ENCODE data around the gene GABPA. TPM values are rescaled to one million over a fixed set of nuclear protein-coding genes. Genes with fewer than 3 reads are reported as not detected.

Gene GABPA
- total and polyA plus RNA-seq, 2 donors from 2014 or later: 6.1 to 22.5 TPM

DNA sequence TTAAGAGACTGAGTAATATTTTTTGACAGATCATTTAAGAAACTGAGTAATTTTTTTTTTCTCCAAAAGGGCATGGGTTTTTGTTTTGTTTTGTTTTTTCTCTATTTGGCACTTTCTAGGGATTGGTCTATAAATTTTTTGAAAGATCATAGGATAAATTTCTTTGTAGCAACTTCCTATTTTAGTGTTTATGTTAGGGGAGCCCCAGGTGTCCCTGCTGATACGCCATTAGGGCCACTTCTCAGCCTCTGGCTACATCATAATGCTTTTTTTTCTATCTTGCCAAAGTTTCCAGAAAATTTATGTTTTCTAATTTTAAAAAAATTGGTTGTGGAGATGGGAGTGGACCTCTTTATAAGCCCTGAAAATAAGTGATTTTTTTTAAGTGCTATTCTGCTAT is 2.6 kb downstream of the GABPA start:
- FAIRE-seq (no peak), DNase-seq (no peak)
- no peak overlapping the region for H3K27ac ChIP-seq (ENCODE audit: low read depth in 2 of 2, low read length in 2 of 2)
- no peak overlapping the region for H3K4me3 ChIP-seq (ENCODE audit: low read length in 3 of 3)
- no peaks in the 10 kb centered on the region for H3K27me3 ChIP-seq (ENCODE audit: control insufficient read depth, insufficient read depth, low read length)
- H3K36me3 ChIP-seq (ENCODE audit: control insufficient read depth in 2 of 3, insufficient read depth in 3 of 3, low read length in 3 of 3): no peaks in the 10 kb centered on the region
- no peak overlapping the region for H3K9ac ChIP-seq (ENCODE audit: low read length in 3 of 3)
- H3K9me3 ChIP-seq (ENCODE audit: control insufficient read depth in 2 of 3, insufficient read depth in 1 of 3, low read length in 3 of 3): no peaks in the 10 kb centered on the region
- peaks cover 0 to 7% (median 4%) of the 10 kb centered on the region in 3 donors for H3K4me1 ChIP-seq (ENCODE audit: control insufficient read depth in 2 of 3, insufficient read depth in 2 of 3, low read depth in 1 of 3, low read length in 3 of 3)
- intact Hi-C loops (cut with DNase I): no loop called here
- TF ChIP-seq, protein P1, sequence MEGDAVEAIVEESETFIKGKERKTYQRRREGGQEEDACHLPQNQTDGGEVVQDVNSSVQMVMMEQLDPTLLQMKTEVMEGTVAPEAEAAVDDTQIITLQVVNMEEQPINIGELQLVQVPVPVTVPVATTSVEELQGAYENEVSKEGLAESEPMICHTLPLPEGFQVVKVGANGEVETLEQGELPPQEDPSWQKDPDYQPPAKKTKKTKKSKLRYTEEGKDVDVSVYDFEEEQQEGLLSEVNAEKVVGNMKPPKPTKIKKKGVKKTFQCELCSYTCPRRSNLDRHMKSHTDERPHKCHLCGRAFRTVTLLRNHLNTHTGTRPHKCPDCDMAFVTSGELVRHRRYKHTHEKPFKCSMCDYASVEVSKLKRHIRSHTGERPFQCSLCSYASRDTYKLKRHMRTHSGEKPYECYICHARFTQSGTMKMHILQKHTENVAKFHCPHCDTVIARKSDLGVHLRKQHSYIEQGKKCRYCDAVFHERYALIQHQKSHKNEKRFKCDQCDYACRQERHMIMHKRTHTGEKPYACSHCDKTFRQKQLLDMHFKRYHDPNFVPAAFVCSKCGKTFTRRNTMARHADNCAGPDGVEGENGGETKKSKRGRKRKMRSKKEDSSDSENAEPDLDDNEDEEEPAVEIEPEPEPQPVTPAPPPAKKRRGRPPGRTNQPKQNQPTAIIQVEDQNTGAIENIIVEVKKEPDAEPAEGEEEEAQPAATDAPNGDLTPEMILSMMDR (IDR thresholded peaks at IDR 0.05; ENCODE audit: borderline replicate concordance, extremely low read depth, insufficient read depth): no peak

DNA sequence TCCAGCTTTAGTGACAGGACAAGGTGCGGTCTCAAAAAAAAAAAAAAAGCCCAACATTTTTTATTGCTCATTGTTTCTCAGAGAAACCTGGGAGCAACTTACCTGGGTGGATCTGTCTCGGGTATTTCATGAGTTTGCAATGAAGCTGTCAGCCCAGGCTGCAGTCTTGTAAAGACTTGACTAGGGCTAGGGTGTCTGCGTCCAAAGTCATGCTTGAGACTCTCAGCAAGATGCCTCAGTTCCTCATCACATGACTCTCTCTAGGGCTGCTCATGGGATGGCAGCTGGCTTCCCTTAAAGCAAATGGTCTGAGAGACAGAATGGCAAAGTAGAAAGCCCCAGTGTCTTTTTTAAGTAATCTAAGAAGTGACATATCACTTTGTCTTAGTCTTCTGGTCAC is 8.1 kb downstream of the GABPA start:
- intact Hi-C loops (cut with DNase I): no loop called here
- H3K9ac ChIP-seq (ENCODE audit: low read length in 3 of 3): no peak overlapping the region
- no peak for FAIRE-seq
- H3K9me3 ChIP-seq (ENCODE audit: control insufficient read depth in 2 of 3, insufficient read depth in 1 of 3, low read length in 3 of 3): no peaks in the 10 kb centered on the region
- H3K4me1 ChIP-seq (ENCODE audit: control insufficient read depth in 2 of 3, insufficient read depth in 2 of 3, low read depth in 1 of 3, low read length in 3 of 3): no peaks in the 10 kb centered on the region
- TF ChIP-seq, protein P1 (IDR thresholded peaks at IDR 0.05; ENCODE audit: borderline replicate concordance, extremely low read depth, insufficient read depth): no peak
- peaks cover 0 to 11% (median 2%) of the 10 kb centered on the region in 3 donors for H3K36me3 ChIP-seq (ENCODE audit: control insufficient read depth in 2 of 3, insufficient read depth in 3 of 3, low read length in 3 of 3)
- no peak for DNase-seq
- H3K27me3 ChIP-seq (ENCODE audit: control insufficient read depth, insufficient read depth, low read length): no peaks in the 10 kb centered on the region
- no peak overlapping the region for H3K27ac ChIP-seq (ENCODE audit: low read depth in 2 of 2, low read length in 2 of 2)
- H3K4me3 ChIP-seq (ENCODE audit: low read length in 3 of 3): no peak overlapping the region

DNA sequence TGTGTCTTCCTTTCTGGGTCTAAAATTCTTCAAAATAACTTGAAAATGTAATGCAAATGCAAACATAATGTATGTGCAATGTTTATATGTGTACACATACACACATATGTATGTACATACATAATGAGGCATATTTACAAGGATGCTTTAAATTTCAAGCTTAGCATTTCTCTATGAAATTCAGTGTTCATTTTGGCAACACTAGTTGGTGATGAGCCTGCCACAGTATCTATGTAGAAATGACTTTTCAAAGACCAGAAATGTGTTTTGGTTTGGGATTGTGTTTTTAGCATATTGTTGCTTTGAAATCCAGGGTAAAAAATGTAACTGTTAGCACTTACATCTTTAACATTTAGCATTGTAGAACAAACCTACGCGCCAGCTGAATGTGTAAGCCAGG is 10.1 kb downstream of the GABPA start:
- FAIRE-seq: no peak
- Histone ChIP-seq H3K4me3 (ENCODE audit: low read length in 3 of 3) (no peak overlapping the region), H3K4me1 (ENCODE audit: control insufficient read depth in 2 of 3, insufficient read depth in 2 of 3, low read depth in 1 of 3, low read length in 3 of 3) (no peaks in the 10 kb centered on the region), H3K9ac (ENCODE audit: low read length in 3 of 3) (no peak overlapping the region), H3K36me3 (ENCODE audit: control insufficient read depth in 2 of 3, insufficient read depth in 3 of 3, low read length in 3 of 3) (peaks cover 2 to 11% (median 6%) of the 10 kb centered on the region in 3 donors), H3K9me3 (ENCODE audit: control insufficient read depth in 2 of 3, insufficient read depth in 1 of 3, low read length in 3 of 3) (no peaks in the 10 kb centered on the region), H3K27ac (ENCODE audit: low read depth in 2 of 2, low read length in 2 of 2) (no peak overlapping the region), H3K27me3 (ENCODE audit: control insufficient read depth, insufficient read depth, low read length) (no peaks in the 10 kb centered on the region)
- intact Hi-C loops (cut with DNase I): no loop called here
- TF ChIP-seq, protein P1 (IDR thresholded peaks at IDR 0.05; ENCODE audit: borderline replicate concordance, extremely low read depth, insufficient read depth): no peak
- DNase-seq: no peak

GRCh38 chr21:25750085-25750484 is 15.3 kb downstream of the GABPA start:
- Histone ChIP-seq H3K36me3 (ENCODE audit: control insufficient read depth in 2 of 3, insufficient read depth in 3 of 3, low read length in 3 of 3) (peaks cover 4 to 26% (median 19%) of the 10 kb centered on the region in 3 donors), H3K4me1 (ENCODE audit: control insufficient read depth in 2 of 3, insufficient read depth in 2 of 3, low read depth in 1 of 3, low read length in 3 of 3) (no peaks in the 10 kb centered on the region), H3K9ac (ENCODE audit: low read length in 3 of 3) (no peak overlapping the region), H3K9me3 (ENCODE audit: control insufficient read depth in 2 of 3, insufficient read depth in 1 of 3, low read length in 3 of 3) (no peaks in the 10 kb centered on the region), H3K27ac (ENCODE audit: low read depth in 2 of 2, low read length in 2 of 2) (no peak overlapping the region), H3K27me3 (ENCODE audit: control insufficient read depth, insufficient read depth, low read length) (no peaks in the 10 kb centered on the region), H3K4me3 (ENCODE audit: low read length in 3 of 3) (no peak overlapping the region)
- peak in 2 of 5 donors; percentile 8 to 22 for DNase-seq
- FAIRE-seq: no peak
- intact Hi-C loops (cut with DNase I): no loop called here
- TF ChIP-seq, protein P1 (IDR thresholded peaks at IDR 0.05; ENCODE audit: borderline replicate concordance, extremely low read depth, insufficient read depth): no peak

Measured in kidney (tissue), 14 donors.